ENCODE data around the gene SULT2A1.
"Not testable (repeated sequence)": the region's sequence is repeated elsewhere in the genome, so short reads cannot be mapped to it uniquely, and the experiment has no call there.

SULT2A1 gene, protein sequence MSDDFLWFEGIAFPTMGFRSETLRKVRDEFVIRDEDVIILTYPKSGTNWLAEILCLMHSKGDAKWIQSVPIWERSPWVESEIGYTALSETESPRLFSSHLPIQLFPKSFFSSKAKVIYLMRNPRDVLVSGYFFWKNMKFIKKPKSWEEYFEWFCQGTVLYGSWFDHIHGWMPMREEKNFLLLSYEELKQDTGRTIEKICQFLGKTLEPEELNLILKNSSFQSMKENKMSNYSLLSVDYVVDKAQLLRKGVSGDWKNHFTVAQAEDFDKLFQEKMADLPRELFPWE

GRCh38 chr19:47886010-47886559 is at the start of gene SULT2A1:
TSS of gene SULT2A1 (minus strand) at chr19:47886315. CDS start at chr19:47886257, 58 bp downstream.
- DNase-seq, result no peak

GRCh38 chr19:47928581-47928980 is 42.5 kb upstream of the SULT2A1 start:
- DNase-seq, result not testable (repeated sequence)

- peak; percentile 98 for DNase-seq
These were observed 34.0 kb upstream of the SULT2A1 start for GRCh38 chr19:47920107-47920506.

- DNase-seq, result not testable (repeated sequence)
These were observed 24.1 kb upstream of the SULT2A1 start for GRCh38 chr19:47910191-47910590.

GRCh38 chr19:47909350-47909749 is 23.2 kb upstream of the SULT2A1 start:
- DNase-seq, result peak; percentile 68

DNA sequence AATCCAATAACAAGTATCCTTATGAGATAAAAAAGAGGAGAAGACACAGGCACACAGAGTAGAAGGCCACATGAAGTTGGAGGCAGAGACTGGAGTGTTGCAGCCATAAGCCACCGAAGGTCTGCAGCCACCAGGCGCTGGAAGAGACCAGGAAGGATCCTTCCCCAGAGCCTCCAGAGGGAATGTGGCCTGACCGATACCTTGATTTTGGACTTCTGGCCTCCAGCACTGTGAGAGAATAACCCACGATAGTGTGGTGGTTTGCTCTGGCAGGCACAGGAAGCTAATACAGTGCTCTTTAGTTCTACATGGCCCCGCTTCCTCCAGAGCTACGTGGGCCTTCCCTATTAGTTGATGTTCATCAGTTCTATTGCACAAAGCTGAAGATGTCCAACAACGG is 15.3 kb upstream of the SULT2A1 start:
- DNase-seq, result no peak

GRCh38 chr19:47899335-47899734 is 13.2 kb upstream of the SULT2A1 start:
- DNase-seq, result no peak

DNA sequence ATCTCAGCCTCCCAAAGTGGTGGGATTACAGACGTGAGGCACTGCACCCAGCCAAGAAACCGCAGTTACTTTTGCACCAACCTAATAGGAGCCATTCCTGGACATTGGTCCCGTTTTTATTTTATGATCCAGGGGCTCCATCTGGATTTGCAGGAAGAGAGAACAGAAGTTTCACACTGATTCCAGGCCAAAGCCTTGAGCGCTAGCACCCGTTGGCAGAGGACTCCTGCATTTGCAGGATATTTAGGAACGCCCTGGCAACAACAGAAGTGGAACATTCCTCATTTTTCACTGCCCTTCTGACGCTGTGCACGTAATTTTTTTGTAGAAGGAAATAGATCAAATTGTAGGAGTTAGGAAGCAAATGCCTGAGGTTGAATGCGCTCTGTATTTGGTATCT is 11.7 kb upstream of the SULT2A1 start:
- DNase-seq, result no peak

- no peak for DNase-seq
These were observed 10.7 kb upstream of the SULT2A1 start for GRCh38 chr19:47896773-47897172.

DNA sequence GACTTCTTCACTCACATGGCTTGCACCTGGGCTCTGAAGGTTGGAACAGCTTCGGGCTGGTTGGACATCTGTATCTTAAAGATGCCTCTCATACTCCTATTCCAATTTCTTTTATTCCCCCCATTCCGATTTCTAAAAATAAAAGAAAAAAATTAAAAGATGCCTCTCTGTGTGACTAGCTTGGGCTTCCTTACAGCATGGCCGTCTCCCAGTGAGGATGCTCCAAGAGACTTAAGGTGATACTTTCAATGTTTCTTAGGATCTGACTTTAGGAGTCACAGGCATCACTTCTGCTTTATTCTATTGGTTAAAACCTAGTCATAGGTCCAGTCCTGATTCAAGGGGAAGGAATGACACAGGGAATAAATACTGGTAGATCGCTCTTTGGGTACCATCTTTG is 9.9 kb upstream of the SULT2A1 start:
- no peak for DNase-seq

DNA sequence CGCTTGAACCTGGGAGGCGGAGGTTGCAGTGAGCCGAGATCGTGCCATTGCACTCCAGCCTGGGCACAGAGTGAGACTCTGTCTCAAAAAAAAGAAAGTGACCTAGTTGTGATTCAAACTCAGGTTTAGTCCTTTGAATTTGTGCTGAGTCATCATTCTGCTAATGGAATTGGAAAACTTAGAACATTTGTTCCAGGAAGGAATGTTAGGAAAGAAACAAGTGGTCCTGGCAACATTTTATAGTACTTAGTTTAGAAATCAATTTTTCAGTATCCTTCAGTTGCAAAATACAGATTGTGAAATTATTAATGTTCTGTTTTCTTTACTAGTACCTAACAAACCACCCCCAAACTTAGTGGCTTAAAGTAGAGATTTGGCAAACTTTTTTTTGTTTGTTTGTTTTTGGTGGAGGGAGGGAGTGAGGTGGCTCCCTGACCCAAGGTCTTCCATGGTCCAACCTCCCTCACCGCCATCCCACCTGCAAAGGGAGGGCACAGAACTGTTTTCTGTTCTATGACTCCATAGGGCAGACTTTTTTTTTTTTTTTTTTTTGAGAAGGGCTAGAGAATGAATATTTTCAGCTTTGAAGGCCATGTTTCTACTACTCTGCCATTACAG is 9.2 kb upstream of the SULT2A1 start:
- no peak for DNase-seq

GRCh38 chr19:47891923-47892666 is 6.0 kb upstream of the SULT2A1 start:
- no peak for DNase-seq

DNA sequence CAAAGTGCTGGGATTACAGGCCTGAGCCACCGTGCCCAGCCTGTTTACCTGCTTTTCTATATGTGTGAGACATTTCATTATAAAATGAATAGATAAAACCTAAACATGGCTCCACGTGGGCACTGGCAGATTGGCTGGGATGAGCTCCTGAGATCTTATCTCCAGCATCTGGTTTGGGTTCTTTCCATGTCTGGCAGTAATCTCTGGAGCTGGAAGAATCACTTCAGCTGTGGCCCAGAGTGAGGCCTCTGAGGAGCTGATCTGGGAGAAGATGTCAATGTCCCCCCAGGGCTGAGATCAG is 5.5 kb upstream of the SULT2A1 start:
- no peak for DNase-seq

DNA sequence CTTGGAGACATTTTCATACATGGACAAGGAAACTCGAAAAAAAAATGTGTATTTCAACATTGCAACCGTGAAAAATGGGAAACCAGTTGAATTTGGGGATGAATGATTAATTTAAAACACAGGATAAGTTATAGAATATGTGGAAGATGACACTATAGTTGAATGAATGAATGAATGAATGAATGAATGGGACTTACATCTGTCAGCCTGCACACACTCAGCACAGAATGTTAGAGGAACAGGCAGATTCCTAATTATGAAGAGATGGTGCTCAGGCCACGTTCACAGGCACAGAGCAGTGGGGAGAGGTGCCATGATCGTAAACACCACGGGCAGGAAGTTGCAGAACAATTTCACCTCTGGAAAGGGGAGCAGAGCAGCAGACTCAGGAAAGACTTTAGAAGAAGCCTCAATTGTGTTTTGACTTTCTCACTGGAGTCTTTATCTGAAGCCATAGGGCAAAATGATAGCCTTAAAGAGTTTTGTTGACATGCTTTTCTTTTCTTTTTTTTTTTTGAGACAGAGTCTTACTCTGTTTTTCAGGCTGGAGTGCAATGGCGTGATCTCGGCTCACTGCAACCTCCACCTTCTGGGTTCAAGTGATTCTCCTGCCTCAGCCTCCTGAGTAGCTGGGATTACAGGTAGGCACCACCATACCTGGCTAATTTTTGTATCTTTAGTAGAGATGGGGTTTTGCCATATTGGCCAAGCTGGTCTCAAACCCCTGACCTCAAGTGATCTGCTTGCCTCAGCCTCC is 4.9 kb upstream of the SULT2A1 start:
- DNase-seq, result no peak

DNA sequence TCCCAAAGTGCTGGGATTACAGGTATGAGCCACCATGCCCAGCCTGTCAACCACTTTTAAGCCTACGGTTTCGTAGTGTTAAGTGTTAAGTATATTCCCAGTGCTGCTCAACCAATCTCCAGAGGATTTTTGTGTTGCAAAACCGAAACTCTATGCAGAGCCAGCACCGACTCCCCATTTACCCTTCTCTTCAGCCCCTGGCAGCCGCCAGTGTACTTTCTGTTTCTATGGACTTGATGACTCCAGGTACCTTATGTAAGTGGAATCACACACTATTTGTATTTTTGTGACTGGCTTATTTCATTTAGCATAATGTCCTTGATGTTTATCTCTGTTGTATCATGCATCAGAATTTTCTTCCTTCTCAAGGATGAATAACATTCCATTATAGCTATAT is 1.1 kb downstream of the SULT2A1 start:
- no peak for DNase-seq

- no peak for DNase-seq
These were observed 3.2 kb downstream of the SULT2A1 start for GRCh38 chr19:47882890-47883289.

GRCh38 chr19:47881757-47882156 is 4.4 kb downstream of the SULT2A1 start:
- DNase-seq, result no peak

DNA sequence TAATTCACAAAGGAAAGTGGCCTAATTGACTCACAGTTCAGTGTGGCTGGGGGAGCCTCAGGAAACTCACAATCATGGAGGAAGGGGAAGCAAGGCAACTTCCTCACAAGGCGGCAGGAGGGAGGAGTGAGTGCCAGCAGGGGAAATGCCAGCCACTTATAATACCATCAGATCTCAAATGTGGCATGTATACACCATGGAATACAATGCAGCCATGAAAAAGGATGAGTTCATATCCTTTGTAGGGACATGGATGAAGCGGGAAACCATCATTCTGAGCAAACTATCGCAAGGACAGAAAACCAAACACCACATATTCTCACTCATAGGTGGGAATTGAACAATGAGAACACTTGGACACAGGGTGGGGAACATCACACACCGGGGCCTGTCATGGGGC is 6.7 kb downstream of the SULT2A1 start:
- DNase-seq, result not testable (repeated sequence)

GRCh38 chr19:47878906-47879305 is 7.2 kb downstream of the SULT2A1 start:
- no peak for DNase-seq

GRCh38 chr19:47865166-47865565 is 20.9 kb downstream of the SULT2A1 start:
- no peak for DNase-seq

DNA sequence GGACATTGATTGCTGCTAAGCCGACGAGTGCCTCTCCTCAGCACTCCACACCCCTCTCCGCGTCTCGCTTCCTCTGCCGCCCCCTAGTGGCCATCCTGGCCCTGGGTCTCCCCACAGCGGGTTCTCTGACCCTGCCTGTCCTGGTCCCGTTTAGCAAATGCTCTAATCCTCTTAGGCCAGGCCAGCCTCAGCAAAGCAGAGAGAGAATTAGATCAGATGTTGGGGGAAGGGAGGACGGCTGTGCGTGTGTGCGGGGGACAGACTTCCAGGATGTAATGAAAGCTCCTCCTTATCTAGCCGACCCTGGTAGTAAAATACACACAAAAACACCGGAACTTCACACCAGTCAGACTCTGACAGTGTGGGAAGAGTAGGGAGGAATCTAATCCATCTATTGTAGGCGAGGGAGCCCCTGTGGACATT is 22.6 kb downstream of the SULT2A1 start:
- DNase-seq, result peak; percentile 92

GRCh38 chr19:47861630-47862029 is 24.5 kb downstream of the SULT2A1 start:
- no peak for DNase-seq

Data from activated CD4-positive, CD25-positive, alpha-beta regulatory T cell treated with anti-CD3 and anti-CD28 coated beads, Interleukin-2, amount 50 U/mL, for 72 hours (primary cell).